ENCODE data around the gene FER1L5. TPM values are rescaled to one million over a fixed set of nuclear protein-coding genes. Genes with fewer than 3 reads are reported as not detected.

The FER1L5 gene
- total RNA-seq, 2 donors from 2014 or later: 0.78 to 3.6 TPM

GRCh38 chr2:96688649-96689430 lies 46.3 kb downstream of the FER1L5 start:
- Histone ChIP-seq H3K27ac (no peak overlapping the region), H3K27me3 (no peaks in the 10 kb centered on the region), H3K36me3 (replicated peaks in 1 of 2; ENCODE audit: insufficient read depth in 1 of 2, low read depth in 2 of 2) (no peaks in the 10 kb centered on the region), H3K4me1 (peaks cover 33% of the 10 kb centered on the region), H3K9me3 (no peaks in the 10 kb centered on the region), H3K4me3 (no peak overlapping the region)
- DNase-seq: no peak
- WGBS, 2 donors: 89 to 98% methylated on average over 8 to 11 of the region's 11 CpGs
- ATAC-seq: no peak
- intact Hi-C loops (cut with DNase I): no loop called here
- TF ChIP-seq CTCF (IDR thresholded peaks at IDR 0.05) (no peak), POLR2A (IDR thresholded peaks at IDR 0.05) (no peak)

GRCh38 chr2:96689431-96689991 lies 46.9 kb downstream of the FER1L5 start:
- ATAC-seq (no peak), DNase-seq (no peak)
- Histone ChIP-seq H3K36me3 (replicated peaks in 1 of 2; ENCODE audit: insufficient read depth in 1 of 2, low read depth in 2 of 2) (no peaks in the 10 kb centered on the region), H3K27me3 (no peaks in the 10 kb centered on the region), H3K9me3 (no peaks in the 10 kb centered on the region), H3K4me3 (no peak overlapping the region), H3K4me1 (peaks cover 26% of the 10 kb centered on the region), H3K27ac (no peak overlapping the region)
- 87 to 92% methylated on average over 11 to 14 of the region's 14 CpGs for WGBS, 2 donors
- intact Hi-C loops (cut with DNase I): no loop called here
- TF ChIP-seq POLR2A (IDR thresholded peaks at IDR 0.05): no peak
- TF ChIP-seq CTCF (IDR thresholded peaks at IDR 0.05): no peak

GRCh38 chr2:96690306-96691021 lies 47.9 kb downstream of the FER1L5 start:
- Histone ChIP-seq H3K27ac (no peak overlapping the region), H3K9me3 (no peaks in the 10 kb centered on the region), H3K4me1 (peaks cover 17% of the 10 kb centered on the region), H3K4me3 (no peak overlapping the region), H3K36me3 (replicated peaks in 1 of 2; ENCODE audit: insufficient read depth in 1 of 2, low read depth in 2 of 2) (no peaks in the 10 kb centered on the region), H3K27me3 (no peaks in the 10 kb centered on the region)
- no peak for TF ChIP-seq CTCF (IDR thresholded peaks at IDR 0.05)
- TF ChIP-seq POLR2A (IDR thresholded peaks at IDR 0.05): no peak
- 94% methylated on average over 9 to 16 of the region's 16 CpGs for whole genome bisulfite sequencing, 2 donors
- DNase-seq (no peak), ATAC-seq (no peak)
- intact Hi-C loops (cut with DNase I): no loop called here

GRCh38 chr2:96691022-96691612 lies 48.6 kb downstream of the FER1L5 start:
- DNase-seq (no peak), ATAC-seq (no peak)
- intact Hi-C loops (cut with DNase I): no loop called here
- WGBS, 2 donors: 91 to 94% methylated on average over 9 to 24 of the region's 30 CpGs
- H3K9me3 ChIP-seq: no peaks in the 10 kb centered on the region
- H3K4me3 ChIP-seq: no peak overlapping the region
- no peak for TF ChIP-seq POLR2A (IDR thresholded peaks at IDR 0.05)
- no peak overlapping the region for H3K27ac ChIP-seq
- no peaks in the 10 kb centered on the region for H3K27me3 ChIP-seq
- peaks cover 12% of the 10 kb centered on the region for H3K4me1 ChIP-seq
- H3K36me3 ChIP-seq (replicated peaks in 1 of 2; ENCODE audit: insufficient read depth in 1 of 2, low read depth in 2 of 2): no peaks in the 10 kb centered on the region

All from body of pancreas (tissue), 4 donors.